ENCODE results near the gene AFF3. TPM values are rescaled to one million over a fixed set of nuclear protein-coding genes. Genes with fewer than 3 reads are reported as not detected.

The AFF3 gene
- total and polyA plus RNA-seq, 2 of the 4 experiments (the other 2 are of a cell fraction): 12.9 to 14.3 TPM

GRCh38 chr2:99822474-99823207 is 319.7 kb downstream of the AFF3 start (continued):
- TF ChIP-seq USF2 (IDR thresholded peaks at IDR 0.05; ENCODE audit: low read depth, low read length): no peak
- TF ChIP-seq CEBPB (IDR thresholded peaks at IDR 0.05; ENCODE audit: low read depth, low read length): no peak

- Histone ChIP-seq H2BK15ac (ENCODE audit: low read depth, low read length) (peak overlapping the region; percentile 74; the same call in 2 of the 3 replicates), H2BK20ac (ENCODE audit: low read depth, low read length) (peak overlapping the region; percentile 88), H3K4ac (ENCODE audit: low read depth, low read length) (peak overlapping the region; percentile 93), H3K4me3 (ENCODE audit: insufficient read depth, low read depth, low read length) (no peak overlapping the region), H3K27ac (ENCODE audit: insufficient read depth, low read length) (peak overlapping the region; percentile 57), H3K79me1 (ENCODE audit: low read depth in 1 of 2, low read length in 2 of 2) (peaks cover 4 to 20% of the 10 kb centered on the region in 2 experiments; a peak in 3 of 4 replicates), H4K91ac (ENCODE audit: insufficient read depth, low read depth, low read length) (peak overlapping the region; percentile 87), H2BK5ac (ENCODE audit: low read depth, low read length, poor library complexity, severe bottlenecking) (peak overlapping the region; percentile 27), H3K36me3 (ENCODE audit: control insufficient read depth, insufficient read depth, low read length) (peaks cover 13% of the 10 kb centered on the region; the same call in 1 of the 2 replicates), H4K20me1 (ENCODE audit: insufficient read depth, low read length) (no peaks in the 10 kb centered on the region), H4K5ac (ENCODE audit: low read depth, low read length) (peak overlapping the region; percentile 79; the same call in 1 of the 2 replicates), H2BK120ac (ENCODE audit: low read depth, low read length) (peak overlapping the region; percentile 97), H3K27me3 (ENCODE audit: control insufficient read depth, insufficient read depth, low read length) (no peaks in the 10 kb centered on the region), H3K56ac (ENCODE audit: extremely low read depth, insufficient read depth, low read length) (peak overlapping the region; percentile 54; the same call in 1 of the 2 replicates), H3K18ac (ENCODE audit: low read depth, low read length) (peak overlapping the region; percentile 74; the same call in 1 of the 2 replicates), H2AK5ac (ENCODE audit: low read depth, low read length) (peak overlapping the region; percentile 89), H3K4me2 (ENCODE audit: low read depth, low read length) (no peak overlapping the region), H3K23ac (ENCODE audit: low read depth, low read length) (peak overlapping the region; percentile 64), H2AK9ac (replicated peaks; ENCODE audit: low read depth, low read length, poor library complexity) (peak overlapping the region; percentile 8), H2AFZ (replicated peaks; ENCODE audit: low read length, poor library complexity) (no peak overlapping the region), H3K9me3 (ENCODE audit: control insufficient read depth, insufficient read depth, low read length) (no peaks in the 10 kb centered on the region), H3K4me1 (ENCODE audit: control insufficient read depth, insufficient read depth, low read length) (peaks cover 12% of the 10 kb centered on the region), H3K14ac (replicated peaks; ENCODE audit: low read depth, low read length) (peak overlapping the region; percentile 96), H3K9me1 (ENCODE audit: insufficient read depth, low read length) (peaks cover 13% of the 10 kb centered on the region), H4K8ac (ENCODE audit: low read depth in 2 of 2, low read length in 2 of 2) (peak overlapping the region; percentile 10 to 63; a peak in 3 of 4 replicates), H3K9ac (ENCODE audit: low read depth, low read length) (no peak overlapping the region)
- DNase-seq (no peak), ATAC-seq (ENCODE audit: low read depth) (peak; percentile 19; the same call in 1 of the 2 replicates)
- BruUV-seq (replicated peaks): no TSS peak
- dilution Hi-C loops (cut with HindIII; ENCODE audit: low sequenced_read_pairs, unreplicated experiment) (no loop called here), in situ Hi-C loops (cut with MboI; ENCODE audit: low sequenced_read_pairs) (no loop called here), intact Hi-C loops (cut with micrococcal nuclease) (no loop called here)
- WGBS, 2 experiments (ENCODE audit: extremely low coverage in 2 of 2, insufficient read length in 1 of 2): no CpG with 5 or more reads among the region's 6 CpGs
- CTCF ChIA-PET: no interaction called here
- POLR2A ChIA-PET (ENCODE audit: unreplicated experiment): no interaction called here
- TF ChIP-seq SMC3 (IDR thresholded peaks at IDR 0.05; ENCODE audit: low read depth, low read length) (no peak), MAZ (IDR thresholded peaks at IDR 0.05; ENCODE audit: borderline replicate concordance, low read depth, low read length) (no peak), RFX5 (IDR thresholded peaks at IDR 0.05; ENCODE audit: low read depth, low read length) (no peak), ELK1 (IDR thresholded peaks at IDR 0.05; ENCODE audit: borderline replicate concordance, low read depth, low read length) (no peak), CHD1 (IDR thresholded peaks at IDR 0.05; ENCODE audit: low read depth, low read length) (no peak), RAD21 (IDR thresholded peaks at IDR 0.05; ENCODE audit: low read length) (no peak), USF2 (IDR thresholded peaks at IDR 0.05; ENCODE audit: low read depth, low read length) (no peak), BHLHE40 (IDR thresholded peaks at IDR 0.05; ENCODE audit: low read depth, low read length) (no peak), NFE2L2 (IDR thresholded peaks at IDR 0.05; ENCODE audit: low read depth, low read length) (no peak), MXI1 (IDR thresholded peaks at IDR 0.05; ENCODE audit: borderline replicate concordance, low read depth, low read length) (no peak), RCOR1 (IDR thresholded peaks at IDR 0.05; ENCODE audit: insufficient replicate concordance, low read length) (no peak), FOS (IDR thresholded peaks at IDR 0.05; ENCODE audit: low read depth, low read length) (no peak), POLR2A (IDR thresholded peaks at IDR 0.05; ENCODE audit: low read depth, low read length) (no peak)
These were observed 320.4 kb downstream of the AFF3 start for GRCh38 chr2:99821984-99822383.

All from IMR-90 (cell line).